Inflammatory macrophage treated with lipopolysaccharide for 4 hours (primary cell): ENCODE results near the gene CDH4.

Source experiments
- DNase-seq: peaks from one replicate; pipeline ENCODE4 v3.0.0-alpha.2; 2020

Gene CDH4

DNA sequence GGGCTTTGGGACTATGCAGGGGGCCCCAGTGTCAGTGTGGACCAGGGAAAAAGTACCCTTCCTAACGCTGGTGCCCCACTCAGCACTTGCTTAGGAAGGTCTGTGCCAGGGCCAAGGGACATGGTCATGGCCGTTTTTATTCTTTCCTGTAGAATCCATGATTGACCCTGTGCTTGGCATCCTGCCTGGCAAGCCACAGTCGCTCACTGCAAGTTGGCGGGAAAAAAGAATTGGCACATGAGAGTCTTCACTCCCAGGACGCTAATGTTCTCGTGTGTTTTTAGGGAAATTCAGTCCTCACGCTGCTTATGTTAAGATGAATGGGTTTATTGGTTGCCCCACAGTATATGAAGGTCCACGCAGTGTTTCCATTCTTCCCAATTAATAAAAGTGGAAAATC, 253.4 kb downstream of the CDH4 start:
- no peak for DNase-seq

DNA sequence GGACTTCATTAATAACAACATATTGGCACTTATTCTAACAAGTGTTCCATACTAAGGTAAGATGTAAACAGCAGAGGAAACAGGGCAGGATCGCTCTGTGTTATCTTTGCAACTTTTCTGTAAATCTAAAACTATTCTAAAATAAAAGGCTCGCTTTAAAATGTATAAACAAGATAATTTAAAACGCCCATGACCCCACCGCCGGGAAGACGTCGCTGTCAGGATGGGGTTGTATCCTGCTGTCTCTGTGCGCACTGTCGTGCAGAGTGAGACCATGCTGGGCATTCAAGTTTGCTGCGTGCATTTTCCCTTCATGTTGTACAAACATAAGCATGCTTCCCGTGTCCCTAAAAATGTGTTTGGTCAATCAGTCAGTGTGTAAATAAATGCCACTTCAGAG, 255.7 kb downstream of the CDH4 start:
- no peak for DNase-seq

DNA sequence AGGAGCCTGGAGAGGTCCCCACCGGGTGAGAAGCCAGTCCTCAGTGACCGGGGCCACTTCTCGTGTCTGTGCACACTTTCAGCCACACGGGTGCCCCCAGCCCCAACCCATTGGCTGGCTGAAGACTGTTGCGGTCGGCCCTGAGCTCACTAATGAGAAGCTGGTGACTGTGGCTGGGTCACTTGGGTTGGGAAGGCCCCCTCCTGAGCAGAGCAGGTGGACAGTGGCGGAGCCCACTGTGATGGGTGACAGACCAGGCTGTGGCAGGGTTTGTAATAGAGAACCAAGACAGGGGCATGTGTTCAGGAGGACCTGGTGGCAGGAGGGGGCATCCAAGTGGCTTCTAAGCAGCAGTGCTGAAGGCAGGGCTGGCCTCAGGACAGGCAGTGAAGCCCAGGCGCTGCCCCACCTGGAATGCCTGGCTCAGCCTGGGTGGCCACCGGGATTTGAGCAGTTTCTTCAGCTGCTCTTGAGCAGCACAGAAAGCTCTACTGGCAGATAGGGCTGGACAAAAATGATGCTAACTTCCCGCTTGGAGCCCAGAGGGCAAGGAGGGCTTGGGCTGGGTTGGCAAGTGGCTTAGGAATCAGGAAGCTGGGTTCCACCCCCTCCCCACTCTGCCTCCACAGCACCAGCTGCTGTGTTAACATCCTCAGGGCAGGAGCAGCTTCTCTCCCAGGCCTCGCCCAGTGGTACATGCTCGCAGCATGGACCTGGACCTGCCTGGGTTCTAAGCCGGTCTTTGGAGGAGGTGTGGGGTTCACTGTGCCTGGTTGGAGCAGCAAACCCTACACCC, 256.4 kb downstream of the CDH4 start:
- no peak for DNase-seq

DNA sequence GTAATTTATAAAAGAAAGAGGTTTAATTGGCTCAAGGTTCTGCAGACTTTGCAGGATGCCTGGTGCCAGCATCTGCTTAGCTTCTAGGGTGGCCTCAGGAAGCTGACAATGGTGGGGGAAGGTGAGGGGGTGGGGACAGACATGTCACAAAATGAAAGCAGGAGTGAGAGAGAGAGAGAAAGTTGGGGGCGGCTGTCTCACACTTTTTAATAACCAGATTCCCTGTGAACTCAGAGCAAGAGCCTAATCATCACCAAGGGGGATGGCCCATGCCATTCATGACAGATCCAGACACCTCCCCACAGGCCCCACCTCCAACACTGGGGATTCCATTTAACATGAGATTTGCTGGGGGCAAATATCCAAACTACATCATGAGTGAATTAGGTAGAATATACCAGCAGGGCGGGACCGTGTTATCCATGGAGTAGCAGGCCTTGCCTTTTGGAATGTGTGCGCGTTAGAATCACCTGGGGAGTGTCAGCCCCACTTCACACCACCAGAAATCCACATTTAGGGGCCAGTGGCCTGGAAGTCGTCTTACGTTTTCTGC, 258.8 kb downstream of the CDH4 start:
- no peak for DNase-seq

DNA sequence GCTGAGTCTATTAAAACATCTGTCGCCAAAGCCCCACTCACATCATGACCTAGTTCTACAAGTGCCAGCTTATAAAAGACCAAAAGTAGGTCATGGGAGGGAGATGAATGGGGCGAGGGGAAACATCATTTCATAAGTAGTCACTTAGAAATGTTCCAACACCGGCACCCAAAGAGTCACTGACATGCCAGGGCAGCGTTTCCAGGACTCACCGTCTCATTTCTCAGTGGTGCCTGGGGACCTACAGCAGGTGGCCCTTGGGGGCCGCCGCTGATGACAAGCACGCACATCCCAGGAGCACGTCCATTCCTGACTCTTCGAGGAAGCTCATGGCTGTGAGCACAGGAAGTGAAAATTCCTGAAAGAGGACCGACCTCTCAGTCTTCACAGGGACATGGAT, 260.4 kb downstream of the CDH4 start:
- no peak for DNase-seq

DNA sequence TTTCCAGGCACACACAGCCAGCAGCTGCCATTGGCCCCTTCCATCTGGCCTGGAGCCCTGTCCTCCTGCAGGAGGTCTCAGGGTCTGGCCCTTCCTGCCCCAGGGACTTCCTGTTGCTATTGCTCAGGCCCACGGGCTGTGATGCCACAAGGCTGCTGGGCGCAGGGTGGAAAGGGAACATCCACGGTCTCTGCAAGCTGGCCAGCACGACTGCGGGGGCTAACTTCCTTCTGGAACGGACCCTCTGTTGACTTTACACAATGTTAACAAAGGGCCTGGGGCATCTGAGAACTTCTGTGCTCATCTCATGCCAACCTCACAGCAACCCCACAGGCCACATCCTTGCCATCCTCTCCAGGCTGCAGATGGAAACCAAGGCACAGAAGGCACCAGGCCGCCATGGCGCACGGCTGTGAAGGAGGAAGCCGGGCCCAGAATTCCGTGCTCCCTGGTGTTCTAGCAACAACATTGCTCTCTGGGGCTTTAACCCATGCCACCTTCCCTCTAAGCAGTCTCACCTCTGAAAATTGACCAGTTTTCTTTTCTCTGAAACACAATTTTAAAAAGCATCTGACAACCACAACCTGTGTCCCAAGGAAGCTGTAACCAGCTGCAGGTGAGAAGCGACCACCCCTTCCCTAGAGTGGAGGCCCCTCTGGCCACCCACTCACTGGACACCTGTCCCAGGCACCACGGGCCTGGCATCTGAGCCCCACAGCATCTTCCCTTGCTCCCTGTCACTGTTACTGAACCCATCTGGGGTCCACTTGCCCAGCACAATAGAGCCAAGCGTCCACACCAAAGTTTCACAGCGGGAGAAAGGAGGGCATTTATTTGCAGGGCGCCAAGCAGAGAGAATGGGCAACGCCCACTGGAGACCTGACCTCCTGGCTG, 261.3 kb downstream of the CDH4 start:
- no peak for DNase-seq

DNA sequence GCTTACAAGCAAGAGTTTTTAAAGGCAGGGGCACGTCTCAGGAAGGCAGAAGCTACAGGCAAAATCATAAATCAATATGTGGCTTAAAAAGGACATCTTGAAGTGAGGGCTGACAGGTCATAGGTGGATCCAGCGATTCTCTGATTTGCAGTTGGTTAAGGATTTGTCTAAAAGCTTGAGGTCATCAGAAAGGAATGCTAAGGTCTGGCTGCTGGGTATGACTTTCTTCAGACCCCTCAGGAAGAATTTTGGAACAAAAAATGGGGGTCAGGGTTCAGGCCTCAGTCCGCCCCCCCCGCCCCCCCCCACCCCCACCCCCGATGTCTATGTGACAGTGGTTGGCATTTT, 261.9 kb downstream of the CDH4 start:
- DNase-seq: no peak

DNA sequence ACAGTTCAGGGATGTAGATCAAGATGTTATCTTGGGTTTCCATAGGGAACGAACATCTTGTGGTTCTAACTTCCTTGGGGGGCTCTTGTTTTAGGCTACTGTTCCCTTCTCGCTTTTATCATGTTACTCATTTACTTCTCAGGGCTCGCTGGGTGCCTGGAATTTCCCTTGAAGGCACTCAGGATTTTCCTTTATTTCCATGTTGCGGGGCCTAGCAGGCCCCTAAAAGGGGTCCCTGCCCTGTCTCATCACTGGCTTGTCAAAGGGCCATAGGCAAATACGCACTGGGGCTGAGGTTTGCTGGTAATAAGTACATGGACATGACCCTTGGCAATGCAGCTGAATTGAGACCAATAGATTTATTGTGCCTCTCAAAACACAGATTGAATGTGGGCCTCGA, 262.3 kb downstream of the CDH4 start:
- no peak for DNase-seq

DNA sequence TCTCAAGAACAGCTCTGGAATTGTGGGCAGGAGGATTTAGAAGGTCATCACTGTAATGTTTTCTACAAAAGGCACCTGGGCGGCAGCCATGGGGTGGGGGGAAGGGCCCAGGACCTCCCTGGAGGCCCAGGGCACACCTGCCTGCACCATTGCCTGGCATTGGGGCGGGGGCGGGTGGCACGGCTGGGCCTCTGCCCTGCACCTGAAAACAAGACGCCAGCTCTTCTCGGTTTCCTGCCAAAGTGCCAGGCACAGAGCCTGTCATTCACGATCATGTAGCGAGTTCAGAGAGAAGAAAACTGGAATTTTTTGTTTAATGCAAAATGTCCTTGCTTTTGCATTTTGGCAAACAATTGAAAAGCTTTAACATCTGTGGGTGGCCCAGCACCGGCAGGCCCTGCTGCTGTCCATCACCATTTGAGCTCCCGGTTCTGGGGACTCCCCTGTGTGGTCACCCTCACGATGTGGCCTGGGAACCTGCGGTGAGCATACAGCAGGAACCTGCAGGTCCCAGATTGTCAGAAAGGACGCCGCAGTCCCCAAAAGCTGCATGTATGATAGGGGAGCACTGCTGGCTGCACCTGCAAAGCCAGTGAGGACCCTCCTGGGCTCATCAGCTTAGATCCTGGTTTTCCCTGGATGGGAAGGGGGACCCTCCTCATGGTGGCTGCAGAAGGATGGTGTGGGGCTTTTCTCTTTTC, 262.9 kb downstream of the CDH4 start:
- no peak for DNase-seq

DNA sequence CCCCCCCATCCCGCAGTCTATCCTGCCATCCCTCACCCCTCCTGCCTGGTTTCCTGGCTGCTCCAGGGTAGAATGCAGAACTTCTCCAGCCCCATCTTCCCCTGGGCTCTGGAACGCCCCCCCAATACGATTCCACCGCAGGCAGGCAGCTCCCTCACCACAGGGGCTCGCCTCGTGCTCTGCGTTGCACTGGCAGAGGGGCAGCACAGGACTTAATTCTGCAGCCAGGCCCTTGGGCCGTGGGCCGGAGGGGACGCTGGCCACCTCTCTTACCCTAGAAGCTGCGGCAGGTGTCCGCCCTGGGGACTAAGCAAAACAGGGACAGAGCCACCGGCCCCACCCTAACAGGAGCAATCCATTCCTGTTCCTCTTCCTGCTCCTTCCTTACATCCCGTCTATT, 263.9 kb downstream of the CDH4 start:
- DNase-seq: no peak

DNA sequence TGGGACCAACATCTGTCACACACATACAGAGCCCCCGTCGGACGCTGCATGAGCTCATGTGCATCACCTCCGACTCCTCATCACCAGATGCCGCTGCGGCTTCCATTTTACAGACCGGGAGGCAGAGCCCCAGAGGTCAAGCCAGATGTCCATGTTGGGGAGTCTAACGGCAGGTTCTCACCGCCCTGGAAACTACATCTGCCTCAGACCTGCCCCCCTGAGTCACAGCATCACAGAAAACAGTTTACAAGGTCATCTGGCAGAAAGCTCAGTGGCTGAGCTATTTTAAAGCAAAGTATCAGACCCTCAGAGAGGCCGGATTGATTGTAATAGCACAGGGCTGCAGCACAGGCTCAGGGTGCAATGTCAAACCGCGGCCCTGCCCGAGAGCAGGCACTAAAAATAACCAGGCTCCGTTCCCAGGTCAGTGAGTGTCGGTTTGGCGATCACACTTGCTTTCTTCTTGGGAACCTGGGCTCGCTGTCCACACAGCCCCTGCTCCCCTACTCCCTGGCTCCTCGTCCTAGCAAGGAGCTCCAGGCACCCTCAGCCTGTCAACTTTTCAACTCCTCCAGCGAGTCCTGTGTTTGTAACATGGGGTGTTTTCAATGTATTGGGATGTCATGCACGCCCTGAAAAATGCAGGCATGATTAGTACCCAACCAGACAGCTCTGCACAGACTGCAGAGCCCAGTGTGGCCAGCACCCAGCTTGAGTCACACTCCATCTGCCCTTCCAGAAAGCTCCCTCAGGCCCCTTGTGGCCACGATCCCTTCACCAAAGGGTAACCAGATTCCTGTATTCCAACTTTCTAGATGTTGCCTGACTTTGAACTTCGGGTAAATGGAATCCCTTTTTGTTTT, 264.5 kb downstream of the CDH4 start:
- DNase-seq: no peak

DNA sequence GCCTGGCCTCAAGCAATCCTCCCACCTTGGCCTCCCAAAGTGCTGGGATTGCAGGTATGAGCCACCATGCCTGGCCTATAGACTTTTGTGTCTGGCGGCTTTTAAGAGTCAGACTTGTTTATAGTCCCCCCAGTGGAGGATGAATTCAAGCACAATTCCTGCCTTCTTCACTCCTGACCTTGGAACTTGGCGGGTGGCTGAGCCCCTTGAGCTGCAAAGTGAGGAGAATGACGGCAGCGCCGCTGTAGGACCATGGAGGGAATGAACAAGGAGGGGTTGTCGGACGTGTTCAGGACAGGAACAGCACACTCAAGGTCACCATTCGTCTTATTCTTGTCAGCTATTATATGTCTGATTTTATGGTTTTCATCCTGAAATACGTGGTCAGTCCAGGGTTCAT, 265.4 kb downstream of the CDH4 start:
- DNase-seq: no peak

DNA sequence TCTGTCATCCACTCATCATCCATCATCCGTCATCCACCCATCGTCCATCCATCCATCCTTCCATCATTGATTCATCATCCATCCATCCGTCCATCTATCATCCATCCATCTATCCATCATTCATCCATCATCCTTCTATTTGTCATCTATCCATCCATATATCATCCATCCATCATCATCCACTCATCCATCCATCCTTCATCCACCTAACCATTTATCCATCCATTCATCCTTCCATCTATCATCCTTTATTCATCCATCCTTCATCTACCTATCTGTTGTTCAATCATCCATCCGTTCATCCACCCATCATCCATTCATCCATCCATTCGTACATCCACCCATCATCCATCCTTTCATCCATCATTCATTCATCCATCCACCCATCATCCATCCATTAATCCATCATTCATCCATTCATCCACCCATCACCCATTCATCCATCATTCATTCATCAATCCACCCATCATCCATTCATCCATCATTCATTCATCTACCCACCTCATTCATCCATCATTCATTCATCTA, 266.4 kb downstream of the CDH4 start:
- DNase-seq: no peak

DNA sequence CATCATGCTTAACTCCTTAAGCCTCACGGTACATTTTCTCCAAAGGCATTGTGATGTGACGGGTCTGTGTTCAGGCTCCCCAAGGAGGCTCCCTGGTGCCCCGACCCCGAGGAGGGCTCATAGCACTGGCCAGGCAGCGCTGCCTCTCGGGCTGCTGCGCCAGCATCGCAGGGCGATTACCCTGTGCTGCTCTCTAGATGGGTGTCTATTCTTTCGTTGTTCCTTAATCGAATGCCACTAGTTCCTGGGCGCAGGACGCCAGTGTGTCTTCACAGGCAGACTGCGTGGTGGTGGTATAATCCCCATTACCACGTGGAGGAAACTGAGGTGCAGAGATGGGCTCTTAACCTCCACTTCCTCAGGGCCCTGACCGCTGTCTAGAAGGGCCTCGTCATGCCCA, 267.4 kb downstream of the CDH4 start:
- DNase-seq: no peak

DNA sequence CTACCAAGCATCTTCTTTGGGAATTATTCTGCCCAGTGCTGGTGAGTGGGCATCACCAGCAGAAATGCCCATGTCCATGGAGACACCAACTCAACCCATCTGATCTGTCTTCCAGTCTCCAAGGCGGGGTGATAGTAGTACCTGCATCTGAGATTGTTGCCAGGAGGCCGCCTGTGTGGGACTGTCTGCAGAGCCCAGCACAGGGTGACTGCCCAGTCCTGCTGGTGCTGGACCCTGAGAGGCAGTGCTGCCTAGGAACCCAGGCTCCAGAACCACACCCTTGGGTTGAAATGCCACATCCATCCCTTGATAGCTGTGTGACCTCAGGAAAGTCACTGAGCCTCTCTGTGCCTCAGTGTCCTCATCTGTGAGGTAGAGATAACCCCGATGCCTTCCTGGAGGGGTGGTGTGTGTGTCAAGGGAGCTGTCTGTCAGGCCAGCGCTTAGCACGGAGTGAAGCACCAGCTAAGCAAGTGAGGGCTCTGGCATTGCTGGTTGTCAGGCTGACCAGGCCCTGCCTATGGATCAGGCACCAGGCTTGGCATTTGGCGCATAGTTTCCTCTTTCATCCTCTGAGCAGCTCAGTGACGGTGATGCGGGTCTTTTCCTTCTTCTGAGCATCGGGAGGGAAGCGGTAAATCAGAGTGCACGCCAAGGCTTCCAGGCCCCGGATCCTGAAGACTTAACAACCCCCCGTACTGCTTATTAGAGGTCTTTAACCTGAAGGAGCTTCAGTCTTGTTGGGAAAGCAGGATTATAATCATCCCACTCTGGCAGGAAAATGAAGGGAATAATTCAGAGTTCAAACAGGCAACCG, 268.2 kb downstream of the CDH4 start:
- no peak for DNase-seq

DNA sequence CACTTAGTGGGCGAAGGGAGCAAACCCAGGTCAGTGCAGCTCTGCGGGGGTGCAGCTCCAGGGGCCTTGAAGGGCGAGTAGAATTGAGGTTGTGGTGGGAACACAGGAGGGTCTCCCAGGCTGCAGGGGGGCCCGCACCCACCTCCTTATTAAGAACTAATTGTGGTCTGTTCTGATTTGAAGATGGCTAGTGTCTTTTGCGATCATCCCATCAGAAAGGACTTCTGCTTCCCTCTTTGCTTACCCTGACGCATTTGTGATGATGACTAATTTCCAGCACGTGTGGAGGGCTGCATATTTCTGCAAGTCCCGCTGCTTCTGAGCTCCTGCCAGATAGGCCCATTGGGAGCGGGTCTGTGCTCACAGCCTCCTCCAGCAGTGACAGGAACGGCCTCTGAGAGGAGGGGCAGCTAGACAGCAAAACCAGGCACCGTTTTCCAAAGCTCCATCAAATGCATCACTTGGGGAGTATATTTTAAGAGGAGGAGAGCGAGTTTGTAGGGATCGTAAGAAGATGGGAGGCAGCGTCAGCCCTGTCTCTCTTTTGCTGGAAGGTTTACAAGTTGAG, 268.9 kb downstream of the CDH4 start:
- no peak for DNase-seq

DNA sequence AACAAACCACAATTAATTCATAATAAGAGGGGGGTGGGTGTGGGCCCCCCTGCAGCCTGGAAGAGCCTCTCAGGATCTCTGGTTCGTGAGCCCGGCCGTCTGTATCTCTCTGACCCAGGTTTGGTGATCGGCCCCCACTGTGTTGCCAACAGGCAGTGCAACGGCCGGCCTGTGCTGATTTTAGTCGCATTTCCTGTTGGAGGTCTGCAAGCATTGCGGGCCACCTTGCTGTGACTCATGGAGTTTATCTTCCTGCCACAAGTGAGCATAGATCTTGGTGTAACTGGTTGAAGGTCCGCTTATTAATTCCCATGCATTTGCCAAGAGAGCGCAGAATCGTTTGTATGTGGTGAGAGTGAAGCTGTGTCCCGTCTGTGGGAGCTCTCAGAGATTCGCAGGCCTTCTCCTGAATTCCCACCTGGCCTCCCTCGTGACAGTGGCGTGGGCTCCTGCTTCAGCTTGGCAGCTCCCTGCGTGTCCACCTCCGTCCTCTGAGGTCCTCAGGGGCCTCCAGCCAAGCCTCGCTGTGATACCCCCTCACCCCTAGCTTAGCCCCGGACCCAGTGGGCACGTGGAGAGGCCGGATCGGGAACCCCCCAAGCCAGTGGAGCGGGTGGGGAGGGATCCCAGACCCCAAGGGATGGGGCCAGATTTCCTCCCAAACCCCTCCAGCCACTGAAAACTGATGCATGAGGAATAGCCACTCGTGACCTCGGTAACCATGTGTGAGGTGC, 269.8 kb downstream of the CDH4 start:
- no peak for DNase-seq

DNA sequence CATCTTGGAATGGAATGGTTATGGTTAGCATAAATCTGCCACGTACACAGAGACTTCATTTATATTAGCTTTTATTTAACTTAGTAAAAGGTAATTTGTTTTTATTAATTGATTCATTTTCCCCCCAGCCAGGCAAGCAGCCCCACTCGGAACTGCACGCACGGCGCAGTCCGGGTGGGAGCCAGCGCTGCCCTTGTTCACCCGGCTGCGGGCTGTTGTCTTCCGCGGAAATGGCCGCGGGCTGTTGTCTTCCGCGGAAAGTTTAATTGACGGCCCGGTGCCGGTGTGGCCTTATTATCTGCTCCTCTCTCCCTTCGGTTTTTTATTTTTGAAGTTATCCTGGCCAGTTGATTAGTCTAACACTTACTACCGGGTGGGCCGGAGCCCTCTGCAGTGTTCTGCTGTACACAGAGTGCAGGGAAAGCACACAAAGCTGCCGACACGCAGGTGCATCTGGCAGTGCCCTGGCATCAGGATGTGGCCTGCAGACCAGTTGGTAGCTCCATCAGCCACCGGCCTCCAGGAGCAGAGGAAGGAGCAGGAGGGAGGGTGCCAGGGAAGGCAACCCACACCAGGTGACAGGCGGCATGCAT, 270.5 kb downstream of the CDH4 start:
- DNase-seq: no peak

DNA sequence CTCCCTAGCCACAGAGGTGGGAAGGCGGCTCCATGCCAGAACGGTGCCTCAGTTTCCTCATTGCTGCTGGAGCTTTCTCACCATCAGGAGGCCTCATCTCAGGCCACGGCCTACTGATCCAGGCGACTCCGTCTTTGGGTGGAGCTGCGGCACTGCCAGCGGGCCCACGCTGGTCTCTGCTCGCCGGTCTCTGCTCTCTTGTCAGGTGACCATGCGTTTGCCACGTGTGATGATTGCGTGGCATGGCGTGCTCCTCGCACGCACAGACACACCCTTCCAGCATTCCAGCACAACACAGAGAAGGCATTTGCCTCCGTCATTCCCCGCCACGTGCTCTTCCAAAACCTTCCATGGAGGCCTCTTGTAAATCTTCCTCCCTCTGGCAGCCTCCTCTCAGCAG, 271.1 kb downstream of the CDH4 start:
- no peak for DNase-seq
